Transverse colon (tissue), 4 donors: ENCODE results near the gene MBNL2. TPM values are rescaled to one million over a fixed set of nuclear protein-coding genes. Genes with fewer than 3 reads are reported as not detected.

Source experiments
- DNase-seq: peaks from one replicate; pipeline ENCODE4 v3.0.0-alpha.2; 2019
- H3K27ac ChIP-seq, 4 donors: fragments of 200-600 bp; sonication (generic); 2 replicates each; pipeline ENCODE4 v1.5.1; 2016 to 2018; ENCODE audit warnings: inconsistent platforms in 4 of 4
- H3K27me3 ChIP-seq: fragments of 200-600 bp; sonication (generic); 2 replicates; pipeline ENCODE4 v1.5.1; 2017; ENCODE audit warnings: inconsistent platforms
- H3K36me3 ChIP-seq, 4 donors: fragments of 200-600 bp; sonication (generic); 2 replicates each; pipeline ENCODE4 v1.5.1; 2017 to 2019; ENCODE audit warnings: inconsistent platforms in 4 of 4
- H3K4me1 ChIP-seq, 4 donors: fragments of 200-600 bp; sonication (generic); 2 replicates each; pipeline ENCODE4 v1.5.1; 2017 to 2020; ENCODE audit warnings: inconsistent platforms in 4 of 4
- H3K4me3 ChIP-seq, 4 donors: fragments of 200-600 bp; sonication (generic); 1 replicate in 1 of 4; 2 replicates in 3 of 4; pipeline versions ENCODE4 v1.5.1 to v1.6.1; 2017 to 2019; ENCODE audit warnings: inconsistent platforms in 4 of 4
- H3K9me3 ChIP-seq, 2 donors: fragments of 200-600 bp; sonication (generic); 2 replicates each; pipeline ENCODE4 v1.5.1; 2017 to 2019; ENCODE audit warnings: inconsistent platforms in 2 of 2
- CTCF ChIP-seq, 5 experiments: fragments of 200-600 bp in 3 of 5; fragments of 450-650 bp in 2 of 5; sonication (generic) in 3 of 5; IDR thresholded peaks; 1 replicate in 2 of 5; 2 replicates in 3 of 5; pipeline ENCODE4 v1.5.1; 2016 to 2017; ENCODE audit warnings: antibody characterized with exemption in 5 of 5, inconsistent platforms in 3 of 5, mild to moderate bottlenecking in 2 of 5, moderate library complexity in 1 of 5
- EP300 ChIP-seq: sonication (generic); formaldehyde crosslinking; IDR thresholded peaks from one replicate; pipeline ENCODE4 v1.6.1; 2017; ENCODE audit warnings: antibody characterized with exemption, low read depth
- POLR2A ChIP-seq: fragments of 450-650 bp; IDR thresholded peaks from one replicate; pipeline ENCODE4 v1.6.1; 2016; ENCODE audit warnings: antibody characterized with exemption, mild to moderate bottlenecking, moderate library complexity
- POLR2AphosphoS5 ChIP-seq, 3 donors: sonication (generic); formaldehyde crosslinking; IDR thresholded peaks; one replicate each; pipeline ENCODE4 v1.6.1; 2016; ENCODE audit warnings: antibody characterized with exemption in 3 of 3
- WGBS, 2 donors: methylation state at CpG; one replicate each; pipeline ENCODE4 v1.1.5; 2018; ENCODE audit warnings: low coverage in 1 of 2; 5-methylcytosine and 5-hydroxymethylcytosine counted together
- in situ Hi-C, 4 donors: fragments of 200-750 bp; cut with MboI; loops; one replicate each; pipeline versions ENCODE4 v1.15.0 to v1.15.1; 2017; ENCODE audit warnings: low sequenced_read_pairs in 3 of 4, low pct_ligation_motif_present in 1 of 4, low pct_unique_long_range_greater_than_20kb in 1 of 4
- intact Hi-C: fragments of 100-400 bp; cut with DNase I; formaldehyde crosslinking; loops from one replicate; pipeline ENCODE4 v1.15.1; 2023; ENCODE audit warnings: low total_unique reads
- total RNA-seq, 4 donors: library from RNA; depleted of rRNA; stranded (reverse); fragments of >200 nt; gene quantifications; one replicate each; pipeline ENCODE4 v1.1.0, GENCODE V29; 2016

Gene MBNL2
- total RNA-seq, 4 donors from 2014 or later, result 26.9 to 53.7 (median 46.1) TPM

- TF ChIP-seq EP300 (no peak), POLR2A (no peak), CTCF (IDR thresholded peaks at IDR 0.05) (no peak), POLR2AphosphoS5 (IDR thresholded peaks at IDR 0.05) (no peak)
- no peaks in the 10 kb centered on the region for H3K27me3 ChIP-seq
- 72 to 89% methylated on average over 1 of the region's 1 CpG for WGBS, 2 donors
- H3K4me1 ChIP-seq, result no peaks in the 10 kb centered on the region
- no peak overlapping the region for H3K4me3 ChIP-seq
- H3K36me3 ChIP-seq, result no peaks in the 10 kb centered on the region
- no peak overlapping the region for H3K27ac ChIP-seq
- in situ Hi-C loops (loop anchor here in 3 of 4 donors (5.0 to 25.0 kb wide), 5 partner anchors 86 to 199 kb away; no protein-coding TSS in a partner anchor), intact Hi-C loops (no loop called here)
- H3K9me3 ChIP-seq, result no peaks in the 10 kb centered on the region
- no peak for DNase-seq
These were observed 10.8 kb upstream of the MBNL2 start for GRCh38 chr13:97211300-97211699.

- no peaks in the 10 kb centered on the region for H3K36me3 ChIP-seq
These were observed 10.1 kb upstream of the MBNL2 start for GRCh38 chr13:97212004-97212403.

GRCh38 chr13:97212601-97213040 lies 9.5 kb upstream of the MBNL2 start:
- no peak overlapping the region for H3K27ac ChIP-seq
- no peaks in the 10 kb centered on the region for H3K27me3 ChIP-seq
- H3K36me3 ChIP-seq, result no peaks in the 10 kb centered on the region
- H3K4me1 ChIP-seq, result no peaks in the 10 kb centered on the region
- intact Hi-C loops (no loop called here), in situ Hi-C loops (loop anchor here in 3 of 4 donors (5.0 to 25.0 kb wide), 5 partner anchors 88 to 200 kb away; no protein-coding TSS in a partner anchor)
- no peak overlapping the region for H3K4me3 ChIP-seq
- TF ChIP-seq EP300 (no peak), CTCF (IDR thresholded peaks at IDR 0.05) (peak; percentile 43 to 57 (median 49))
- H3K9me3 ChIP-seq, result no peaks in the 10 kb centered on the region
- peak; percentile 36 for DNase-seq
- WGBS, 2 donors, result 42 to 44% methylated on average over 3 to 4 of the region's 4 CpGs

More at GRCh38 chr13:97212004-97212403, 10.1 kb upstream of the MBNL2 start:
- no peaks in the 10 kb centered on the region for H3K4me1 ChIP-seq
- H3K4me3 ChIP-seq, result no peak overlapping the region
- intact Hi-C loops (no loop called here), in situ Hi-C loops (loop anchor here in 3 of 4 donors (5.0 to 25.0 kb wide), 5 partner anchors 87 to 200 kb away; no protein-coding TSS in a partner anchor)
- DNase-seq, result no peak
- no peaks in the 10 kb centered on the region for H3K27me3 ChIP-seq
- TF ChIP-seq EP300, result no peak
- TF ChIP-seq POLR2AphosphoS5 (IDR thresholded peaks at IDR 0.05), result no peak
- no peak for TF ChIP-seq CTCF (IDR thresholded peaks at IDR 0.05)
- no peak overlapping the region for H3K27ac ChIP-seq
- 42 to 75% methylated on average over 1 to 4 of the region's 4 CpGs for WGBS, 2 donors
- H3K9me3 ChIP-seq, result no peaks in the 10 kb centered on the region

GRCh38 chr13:97214921-97215320 lies 7.2 kb upstream of the MBNL2 start:
- Histone ChIP-seq H3K27me3 (no peaks in the 10 kb centered on the region), H3K36me3 (no peaks in the 10 kb centered on the region), H3K9me3 (no peaks in the 10 kb centered on the region), H3K4me1 (no peaks in the 10 kb centered on the region), H3K27ac (no peak overlapping the region), H3K4me3 (no peak overlapping the region)
- in situ Hi-C loops, result loop anchor here in 3 of 4 donors (5.0 to 25.0 kb wide), 5 partner anchors 90 to 203 kb away; no protein-coding TSS in a partner anchor
- no peak for DNase-seq
- intact Hi-C loops, result loop anchor here (5.0 kb wide), 1 partner anchor 132 kb away; no protein-coding TSS in a partner anchor
- no peak for TF ChIP-seq CTCF (IDR thresholded peaks at IDR 0.05)
- TF ChIP-seq EP300, result no peak
- TF ChIP-seq POLR2A, result no peak
- TF ChIP-seq POLR2AphosphoS5 (IDR thresholded peaks at IDR 0.05), result no peak
- 97% methylated on average over 3 of the region's 3 CpGs; no CpG with 5 or more reads in 1 of the 2 donors for WGBS, 2 donors
